Activated CD4-positive, CD25-positive, alpha-beta regulatory T cell (primary cell): Measurements from ENCODE around the gene NUDT8.
"Not testable (repeated sequence)": the region's sequence is repeated elsewhere in the genome, so short reads cannot be mapped to it uniquely, and the experiment has no call there.

Experiments
- DNase-seq, 4 experiments: peaks; one replicate each; lab custom pipeline; 2025; lab: John Stamatoyannopoulos, UW

The NUDT8 gene

DNA sequence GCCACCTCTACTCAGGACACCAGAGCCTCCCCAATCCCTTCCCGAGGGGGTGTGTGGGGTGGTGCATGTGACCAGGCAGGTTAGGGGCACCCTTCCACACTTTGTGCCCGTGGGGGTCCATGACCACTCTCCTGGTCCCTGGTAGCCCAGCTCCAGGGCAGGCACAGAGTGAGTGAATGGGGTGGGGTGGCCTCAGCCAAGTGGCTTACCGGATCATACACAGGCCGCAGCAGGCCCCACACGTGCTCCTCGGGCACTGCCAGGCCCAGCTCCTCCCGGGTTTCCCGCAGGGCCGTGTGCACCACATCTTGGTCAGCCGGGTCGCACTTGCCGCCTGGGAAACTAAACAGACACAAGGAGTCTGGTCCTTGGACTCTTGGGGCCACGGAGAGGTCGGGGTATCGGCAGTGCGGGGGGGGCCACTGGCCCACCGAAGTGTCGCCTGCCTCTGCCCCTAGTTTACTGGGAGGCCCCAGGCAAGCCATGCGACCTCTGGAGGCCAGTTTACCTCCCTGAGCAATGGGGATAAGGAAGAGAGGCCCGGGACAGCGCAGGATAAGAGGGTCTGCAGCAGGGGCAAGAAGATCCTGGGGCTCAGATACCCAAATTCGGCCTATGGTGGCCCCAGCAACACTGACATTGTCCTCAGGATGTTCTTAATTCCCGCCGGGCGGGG, 889 bp downstream of the NUDT8 start:
- no peak for DNase-seq

GRCh38 chr11:67627812-67628624, 1.7 kb downstream of the NUDT8 start:
- no peak for DNase-seq

DNA sequence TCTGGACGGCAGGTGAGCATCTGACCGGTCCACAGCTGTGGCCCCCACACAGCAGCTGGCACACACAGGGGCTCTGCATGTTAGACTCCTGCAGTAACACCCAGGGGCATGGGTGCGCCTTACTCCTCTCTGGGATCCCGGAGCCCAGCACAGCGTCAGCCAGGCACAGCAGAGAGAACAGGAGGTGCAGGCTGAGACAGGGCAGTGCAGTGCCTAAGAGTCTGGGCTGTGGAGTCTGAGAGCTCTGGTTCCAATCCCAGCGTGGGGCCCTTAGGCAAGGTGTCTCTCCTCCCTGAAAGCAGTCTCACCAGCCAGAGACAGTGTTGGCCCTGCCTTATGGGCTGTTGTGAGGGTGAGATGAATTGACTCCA, 2.3 kb downstream of the NUDT8 start:
- DNase-seq, result no peak

- no peak for DNase-seq
These were observed 2.8 kb downstream of the NUDT8 start for GRCh38 chr11:67626970-67627369.

DNA sequence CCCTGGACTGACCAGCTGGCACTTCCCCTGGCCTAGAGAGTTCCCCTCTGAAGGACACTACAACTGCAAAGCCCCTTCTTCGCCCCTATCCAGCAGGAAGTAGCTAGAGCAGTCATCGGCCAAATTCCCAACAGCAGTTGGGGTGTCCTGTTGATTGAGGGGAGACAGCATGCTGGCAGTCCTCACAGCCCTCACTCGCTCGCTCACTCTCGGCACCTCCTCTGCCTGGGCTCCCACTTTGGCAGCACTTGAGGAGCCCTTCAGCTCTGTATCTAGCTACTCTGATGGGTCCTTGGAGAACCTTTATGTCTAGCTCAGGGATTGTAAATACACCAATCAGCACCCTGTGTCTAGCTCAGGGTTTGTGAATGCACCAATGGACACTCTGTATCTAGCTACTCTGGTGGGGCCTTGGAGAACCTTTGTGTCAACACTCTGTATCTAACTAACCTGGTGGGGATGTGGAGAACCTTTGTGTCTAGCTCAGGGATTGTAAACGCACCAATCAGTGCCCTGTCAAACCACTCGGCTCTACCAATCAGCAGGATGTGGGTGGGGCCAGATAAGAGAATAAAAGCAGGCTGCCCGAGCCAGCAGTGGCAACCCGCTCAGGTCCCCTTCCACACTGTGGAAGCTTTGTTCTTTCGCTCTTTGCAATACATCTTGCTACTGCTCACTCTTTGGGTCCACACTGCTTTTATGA, 3.5 kb downstream of the NUDT8 start:
- DNase-seq, result not testable (repeated sequence)

GRCh38 chr11:67623795-67624194, 5.9 kb downstream of the NUDT8 start:
- DNase-seq, result not testable (repeated sequence)

GRCh38 chr11:67622905-67623304, 6.8 kb downstream of the NUDT8 start:
- DNase-seq, result not testable (repeated sequence)

DNA sequence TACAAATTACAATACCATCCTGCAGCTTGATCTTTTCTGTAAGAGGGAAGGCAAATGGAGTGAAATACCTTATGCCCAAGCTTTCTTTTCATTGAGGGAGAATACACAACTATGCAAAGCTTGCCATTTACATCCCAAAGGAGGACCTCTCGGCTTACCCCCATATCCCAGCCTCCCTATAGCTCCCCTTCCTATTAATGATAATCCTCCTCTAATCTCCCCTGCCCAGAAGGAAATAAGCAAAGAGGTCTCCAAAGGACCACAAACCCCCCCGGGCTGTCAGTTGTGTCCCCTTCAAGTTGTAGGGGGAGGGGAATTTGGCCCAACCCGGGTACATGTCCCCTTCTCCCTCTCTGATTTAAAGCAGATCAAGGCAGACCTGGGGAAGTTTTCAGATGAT, 7.8 kb downstream of the NUDT8 start:
- DNase-seq, result not testable (repeated sequence)

- not testable (repeated sequence) for DNase-seq
These were observed 9.1 kb downstream of the NUDT8 start for GRCh38 chr11:67620621-67621020.

DNA sequence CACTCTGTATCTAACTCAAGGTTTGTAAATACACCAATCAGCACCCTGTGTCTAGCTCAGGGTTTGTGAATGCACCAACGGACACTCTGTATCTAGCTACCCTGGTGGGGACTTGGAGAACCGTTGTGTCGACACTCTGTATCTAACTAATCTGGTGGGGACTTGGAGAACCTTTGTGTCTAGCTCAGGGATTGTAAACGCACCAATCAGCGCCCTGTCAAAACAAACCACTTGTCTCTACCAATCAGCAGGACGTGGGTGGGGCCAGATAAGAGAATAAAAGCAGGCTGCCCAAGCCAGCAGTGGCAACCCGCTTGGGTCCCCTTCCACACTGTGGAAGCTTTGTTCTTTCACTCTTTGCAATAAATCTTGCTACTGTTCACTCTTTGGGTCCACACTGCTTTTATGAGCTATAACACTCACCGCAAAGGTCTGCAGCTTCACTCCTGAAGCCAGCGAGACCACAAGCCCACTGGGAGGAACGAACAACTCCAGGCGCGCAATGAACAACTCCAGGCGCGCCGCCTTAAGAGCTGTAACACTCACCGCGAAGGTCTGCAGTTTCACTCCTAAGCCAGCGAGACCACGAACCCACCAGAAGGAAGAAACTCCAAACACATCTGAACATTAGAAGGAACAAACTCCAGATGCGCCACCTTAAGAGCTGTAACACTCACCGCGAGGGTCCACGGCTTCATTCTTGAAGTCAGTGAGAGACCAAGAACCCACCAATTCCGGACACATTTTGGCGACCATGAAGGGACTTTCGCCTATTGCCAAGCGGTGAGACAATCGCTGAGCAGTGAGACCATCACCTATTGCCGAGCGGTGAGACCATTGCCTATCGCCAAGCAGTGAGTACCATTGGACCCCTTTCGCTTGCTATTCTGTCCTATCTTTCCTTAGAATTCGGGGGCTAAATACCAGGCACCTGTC, 9.8 kb downstream of the NUDT8 start:
- not testable (repeated sequence) for DNase-seq

DNA sequence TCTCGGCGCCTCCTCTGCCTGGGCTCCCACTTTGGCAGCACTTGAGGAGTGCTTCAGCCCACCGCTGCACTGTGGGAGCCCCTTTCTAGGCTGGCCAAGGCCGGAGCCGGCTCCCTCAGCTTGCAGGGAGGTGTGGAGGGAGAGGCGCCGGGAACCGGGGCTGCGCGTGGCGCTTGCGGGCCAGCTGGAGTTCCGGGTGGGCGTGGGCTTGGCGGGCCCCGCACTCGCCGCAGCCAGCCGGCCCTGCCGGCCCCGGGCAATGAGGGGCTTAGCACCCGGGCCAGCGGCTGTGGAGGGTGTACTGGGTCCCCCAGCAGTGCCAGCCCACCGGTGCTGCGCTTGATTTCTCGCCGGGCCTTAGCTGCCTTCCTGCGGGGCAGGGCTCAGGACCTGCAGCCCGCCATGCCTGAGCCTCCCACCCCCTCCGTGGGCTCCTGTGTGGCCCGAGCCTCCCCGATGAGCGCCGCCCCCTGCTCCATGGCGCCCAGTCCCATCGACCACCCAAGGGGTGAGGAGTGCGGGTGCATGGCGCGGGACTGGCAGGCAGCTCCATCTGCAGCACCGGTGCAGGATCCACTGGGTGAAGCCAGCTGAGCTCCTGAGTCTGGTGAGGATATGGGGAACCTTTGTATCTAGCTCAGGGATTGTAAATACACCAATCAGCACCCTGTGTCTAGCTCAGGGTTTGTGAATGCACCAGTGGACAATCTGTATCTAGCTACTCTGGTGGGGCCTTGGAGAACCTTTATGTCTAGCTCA, 10.7 kb downstream of the NUDT8 start:
- not testable (repeated sequence) for DNase-seq

- DNase-seq, result no peak
These were observed 12.3 kb downstream of the NUDT8 start for GRCh38 chr11:67617243-67617953.

DNA sequence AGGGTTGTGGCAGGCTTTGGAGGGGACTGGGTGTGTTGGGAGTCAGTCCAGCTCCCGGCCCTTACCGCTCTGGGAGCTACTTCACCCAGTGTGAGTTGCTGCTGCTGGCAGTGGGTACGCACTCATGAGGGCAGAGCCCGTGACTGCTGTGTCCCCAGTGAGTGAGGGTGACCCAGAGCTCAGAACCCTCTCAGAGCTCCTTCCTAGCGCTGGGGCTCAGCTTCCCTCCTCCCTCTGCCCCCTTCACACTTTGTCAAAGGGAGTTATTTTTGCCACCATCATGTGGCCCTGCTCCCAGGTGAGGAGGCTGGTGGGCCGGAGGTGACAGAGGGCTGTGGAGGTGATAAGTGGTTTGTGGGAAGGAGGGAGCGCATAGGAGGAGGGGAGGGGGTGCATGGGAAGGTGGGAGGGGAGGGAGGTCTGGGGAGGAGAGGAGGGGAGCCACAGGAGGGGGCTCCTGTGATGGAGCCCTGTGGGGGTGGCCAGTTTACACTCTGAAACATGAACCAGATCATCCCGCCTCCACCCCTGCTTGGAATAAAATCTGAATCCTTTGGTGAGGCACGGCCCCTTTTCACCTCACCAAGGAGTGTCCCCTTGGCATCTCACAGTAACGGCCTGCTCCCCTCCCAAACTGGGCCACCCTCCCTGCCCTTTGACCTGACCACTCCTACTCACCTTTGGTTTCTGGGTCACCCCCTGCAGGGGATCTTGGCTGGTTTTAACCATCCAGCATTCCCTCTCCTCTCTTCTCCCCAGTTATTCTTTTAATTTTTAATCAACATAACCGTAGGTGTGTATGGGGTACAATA, 13.1 kb downstream of the NUDT8 start:
- DNase-seq, result no peak

GRCh38 chr11:67615728-67616430, 13.9 kb downstream of the NUDT8 start:
- DNase-seq, result no peak

DNA sequence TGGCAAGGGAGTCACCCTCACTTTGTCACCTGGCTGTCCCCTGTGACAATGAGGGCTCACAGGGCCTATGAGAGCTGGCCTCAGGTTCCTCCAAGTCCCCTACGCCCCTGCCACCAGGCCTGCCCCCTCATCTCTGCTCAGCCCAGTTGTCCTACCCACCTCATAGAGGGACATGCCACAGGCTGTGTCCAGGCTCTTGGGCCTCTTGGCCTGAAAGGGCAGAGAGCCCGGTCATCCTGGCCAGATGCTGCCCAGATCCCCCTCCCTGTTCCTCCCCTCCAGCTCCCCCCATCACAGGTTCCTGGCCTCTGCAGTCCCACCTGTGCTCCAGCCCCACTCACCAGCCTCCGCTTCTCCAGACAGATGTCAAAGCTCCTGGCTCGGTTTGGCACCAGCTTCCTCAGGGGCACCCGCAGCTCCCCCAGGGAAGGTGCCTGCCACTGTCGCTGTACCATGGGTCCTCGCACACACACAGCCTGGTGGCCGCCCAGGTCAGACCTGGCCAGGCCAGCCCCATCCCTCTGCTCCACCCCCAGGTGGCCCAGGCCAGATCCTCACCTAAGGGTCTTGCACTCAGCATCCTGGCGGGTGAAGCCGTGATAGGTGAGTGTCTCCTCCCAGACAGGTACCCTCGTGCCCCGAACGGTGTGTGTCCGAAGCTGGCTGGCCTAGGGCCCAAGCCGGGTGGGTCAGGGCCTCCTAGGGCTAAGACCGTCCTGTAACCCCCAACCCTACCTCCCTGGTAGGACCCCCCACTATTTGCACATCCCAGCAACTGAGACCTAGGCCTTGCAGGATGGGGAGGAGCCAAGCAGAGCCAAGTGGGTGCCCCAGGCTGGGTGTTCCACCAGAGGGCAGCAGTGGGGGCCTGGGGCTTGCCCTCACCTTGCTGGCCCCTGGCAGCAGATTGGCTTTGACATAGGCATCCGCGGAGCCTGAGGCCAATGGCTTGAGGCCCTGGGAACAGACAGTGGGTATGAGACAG, 14.7 kb downstream of the NUDT8 start:
- peak in 2 of 4 experiments; percentile 22 to 30 for DNase-seq

DNA sequence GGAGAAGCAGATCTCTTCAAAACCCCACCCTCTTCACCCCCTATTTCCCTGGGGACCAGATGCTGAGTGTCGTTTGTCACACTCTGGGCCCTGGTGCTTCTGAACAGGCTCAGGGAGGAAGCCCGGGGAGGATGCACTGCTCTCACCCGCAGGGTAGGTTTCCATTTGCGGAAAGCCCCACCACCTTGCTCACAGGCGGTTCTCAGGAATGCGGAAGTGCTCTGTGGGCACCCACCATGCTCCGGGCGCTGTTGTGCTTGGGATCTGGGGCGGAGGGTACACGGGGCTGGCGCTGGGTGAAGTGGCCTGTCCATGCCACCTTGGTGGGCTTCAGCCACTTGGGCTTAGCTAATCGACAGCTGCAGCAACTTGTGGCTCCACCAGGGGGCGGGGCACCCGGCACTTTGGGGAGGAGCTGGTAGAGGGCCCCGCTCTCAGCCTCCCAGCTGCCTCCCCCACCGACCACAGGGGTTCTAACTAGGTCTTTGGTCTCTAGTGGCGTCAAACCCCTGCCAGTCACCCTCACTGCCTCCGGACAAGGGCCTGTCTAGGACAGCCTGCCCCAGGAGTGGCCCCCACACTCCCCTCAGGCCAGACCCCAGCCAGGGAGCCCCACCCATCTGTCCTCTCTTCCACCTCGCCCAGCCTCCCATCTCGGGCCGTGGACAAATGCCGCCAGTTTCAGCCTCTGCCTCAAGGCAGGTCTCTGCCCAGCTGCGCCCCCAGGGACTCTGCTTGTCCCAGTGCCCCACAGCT, 15.6 kb downstream of the NUDT8 start:
- DNase-seq, result peak; percentile 57 to 82 (median 78)
